GM12801 (cell line): ENCODE measurements around the gene PPP2R2B.

Experiments used
- CTCF ChIP-seq: IDR thresholded peaks from one replicate; pipeline ENCODE4 v1.5.1; 2011; ENCODE audit warnings: control low read depth; ENCODE audit not compliant: insufficient read length; ENCODE audit errors: extremely low read depth

Gene PPP2R2B

GRCh38 chr5:146734936-146735577 is 143.5 kb downstream of the PPP2R2B start:
- TF ChIP-seq CTCF, result no peak

GRCh38 chr5:146732962-146733361 is 145.6 kb downstream of the PPP2R2B start:
- TF ChIP-seq CTCF, result no peak

- TF ChIP-seq CTCF, result no peak
These were observed 146.5 kb downstream of the PPP2R2B start for GRCh38 chr5:146731909-146732659.

GRCh38 chr5:146726891-146727290 is 151.7 kb downstream of the PPP2R2B start:
- TF ChIP-seq CTCF, result no peak

- no peak for TF ChIP-seq CTCF
These were observed 152.5 kb downstream of the PPP2R2B start for GRCh38 chr5:146726020-146726419.

- TF ChIP-seq CTCF, result no peak
These were observed 153.5 kb downstream of the PPP2R2B start for GRCh38 chr5:146725025-146725424.

- TF ChIP-seq CTCF, result no peak
These were observed 156.2 kb downstream of the PPP2R2B start for GRCh38 chr5:146722361-146722779.
